A549 (cell line): ENCODE measurements around the gene ATG4B.

ENCODE experiments used
- BHLHE40 ChIP-seq: IDR thresholded peaks from 2 replicates; pipeline ENCODE4 v1.6.1; 2012; ENCODE audit warnings: low read depth, low read length, inconsistent platforms
- CEBPB ChIP-seq, 2 experiments: fragments of >200 bp in 1 of 2; sonication (Bioruptor Twin) in 1 of 2; formaldehyde crosslinking in 1 of 2; IDR thresholded peaks; 2 replicates each; pipeline ENCODE4 v1.6.1; 2012 to 2016
- CTCF ChIP-seq: fragments of >200 bp; sonication (Bioruptor Twin); formaldehyde crosslinking; IDR thresholded peaks from 3 replicates; pipeline ENCODE4 v1.5.1; 2016
- ELK1 ChIP-seq: fragments of 150-350 bp; IDR thresholded peaks from 2 replicates; pipeline ENCODE4 v1.6.1; 2014; ENCODE audit warnings: low read depth, mild to moderate bottlenecking, low read length
- EP300 ChIP-seq, 2 experiments: fragments of >200 bp; sonication (Bioruptor Twin); formaldehyde crosslinking; IDR thresholded peaks; 2 replicates in 1 of 2; 3 replicates in 1 of 2; pipeline ENCODE4 v1.6.1; 2016 to 2017
- ESRRA ChIP-seq: fragments of 150-350 bp; IDR thresholded peaks from 2 replicates; pipeline ENCODE4 v1.6.1; 2014; ENCODE audit warnings: mild to moderate bottlenecking, low read length, borderline replicate concordance
- MAX ChIP-seq: IDR thresholded peaks from 2 replicates; pipeline ENCODE4 v1.6.1; 2012
- MAZ ChIP-seq: fragments of 150-350 bp; IDR thresholded peaks from 2 replicates; pipeline ENCODE4 v1.6.1; 2014; ENCODE audit warnings: antibody characterized with exemption, low read depth, low read length, borderline replicate concordance
- POLR2A ChIP-seq: IDR thresholded peaks from 2 replicates; pipeline ENCODE4 v1.6.1; 2012; ENCODE audit warnings: mild to moderate bottlenecking, low read length
- RAD21 ChIP-seq, 2 experiments: fragments of >200 bp in 1 of 2; sonication (Bioruptor Twin) in 1 of 2; formaldehyde crosslinking in 1 of 2; IDR thresholded peaks in 1 of 2; conservative IDR thresholded peaks in 1 of 2; 2 replicates in 1 of 2; 3 replicates in 1 of 2; pipeline ENCODE4 v1.6.1; 2012 to 2018; ENCODE audit warnings: inconsistent platforms in 1 of 2
- RARB ChIP-seq: fragments of 250-450 bp; sonication (Bioruptor Pico); IDR thresholded peaks from 2 replicates; pipeline ENCODE4 v1.8.0; 2021; ENCODE audit warnings: mild to moderate bottlenecking, moderate library complexity
- SMC3 ChIP-seq: fragments of >200 bp; sonication (Bioruptor Twin); formaldehyde crosslinking; IDR thresholded peaks from 3 replicates; pipeline ENCODE4 v1.6.1; 2018; ENCODE audit warnings: inconsistent platforms

GRCh38 chr2:241692448-241692847, 55.0 kb downstream of the ATG4B start:
- TF ChIP-seq SMC3 (no peak), ESRRA (no peak), CEBPB (IDR thresholded peaks at IDR 0.05) (no peak), MAX (no peak), EP300 (IDR thresholded peaks at IDR 0.05) (no peak), CTCF (no peak), POLR2A (no peak), MAZ (no peak), ELK1 (no peak), BHLHE40 (no peak), RARB (no peak), RAD21 (conservative IDR thresholded peaks at IDR 0.05 in 1 of 2, IDR thresholded peaks at IDR 0.05 in 1 of 2) (no peak)
